OCI-LY7 (cell line): ENCODE data around the gene B3GAT3. TPM values are rescaled to one million over a fixed set of nuclear protein-coding genes. Genes with fewer than 3 reads are reported as not detected.
A peak's percentile ranks its signal among the peaks of the same experiment; 100 is the strongest.

Experiments used
- BruUV-seq: library from RNA; stranded (reverse); fragments of 400-500 nt; replicated peaks from 2 replicates; lab custom pipeline; 2021; lab: Mats Ljungman, UMichigan
- CTCF ChIA-PET: fragments of 300-600 bp; sonication (Branson Sonifier 250); formaldehyde crosslinking; loops from one replicate; lab custom pipeline; 2022; ENCODE audit warnings: antibody characterized with exemption; ENCODE audit not compliant: unreplicated experiment; lab: Charles Lee
- POLR2A ChIA-PET: fragments of 300-600 bp; sonication (Branson Sonifier 250); formaldehyde crosslinking; loops from one replicate; lab custom pipeline; 2022; ENCODE audit warnings: antibody characterized with exemption; lab: Charles Lee
- DNase-seq: peaks from one replicate; pipeline ENCODE4 v3.0.0-alpha.2; 2015; ENCODE audit warnings: low spot score
- H2AFZ ChIP-seq: fragments of 200-600 bp; sonication (generic), shearing (Covaris generic); 2 replicates; pipeline ENCODE4 v1.6.1; 2014; ENCODE audit warnings: mild to moderate bottlenecking, antibody characterized with exemption, low read length, moderate library complexity
- H3K27ac ChIP-seq: fragments of 200-600 bp; sonication (generic); 2 replicates; pipeline ENCODE4 v1.5.1; 2014; ENCODE audit warnings: mixed run types, low read depth, mild to moderate bottlenecking, moderate library complexity, low read length, inconsistent platforms; ENCODE audit not compliant: poor library complexity, severe bottlenecking
- H3K36me3 ChIP-seq: fragments of 200-600 bp; sonication (generic); 2 replicates; pipeline ENCODE4 v1.6.1; 2014; ENCODE audit warnings: mild to moderate bottlenecking, antibody characterized with exemption, low read length, moderate library complexity, mixed read lengths; ENCODE audit not compliant: insufficient read depth
- H3K4me1 ChIP-seq: fragments of 200-600 bp; sonication (generic); 2 replicates; pipeline ENCODE4 v1.5.1; 2014; ENCODE audit warnings: mild to moderate bottlenecking, low read length; ENCODE audit not compliant: insufficient read depth, poor library complexity, severe bottlenecking
- H3K4me2 ChIP-seq: fragments of 200-600 bp; sonication (generic); 2 replicates; pipeline ENCODE4 v1.6.1; 2014; ENCODE audit warnings: mild to moderate bottlenecking, low read length
- H3K4me3 ChIP-seq: fragments of 200-600 bp; sonication (generic); 2 replicates; pipeline ENCODE4 v1.5.1; 2014; ENCODE audit warnings: mild to moderate bottlenecking, low read depth, low read length; ENCODE audit not compliant: poor library complexity, severe bottlenecking
- H3K79me2 ChIP-seq: fragments of 200-600 bp; sonication (generic); 2 replicates; pipeline ENCODE4 v1.6.1; 2016; ENCODE audit warnings: low read depth, mild to moderate bottlenecking, low read length, moderate library complexity, mixed read lengths; ENCODE audit not compliant: insufficient read depth
- H3K9me2 ChIP-seq: fragments of 200-600 bp; sonication (generic); 2 replicates; pipeline ENCODE4 v1.6.1; 2016; ENCODE audit warnings: mild to moderate bottlenecking, low read length, mixed read lengths; ENCODE audit not compliant: insufficient read depth
- H3K9me3 ChIP-seq: fragments of 200-600 bp; sonication (generic); 2 replicates; pipeline ENCODE4 v1.6.1; 2014; ENCODE audit warnings: mild to moderate bottlenecking, mixed run types, low read length, mixed read lengths
- H4K20me1 ChIP-seq: fragments of 200-600 bp; sonication (generic); 2 replicates; pipeline ENCODE4 v1.6.1; 2014; ENCODE audit warnings: mild to moderate bottlenecking, antibody characterized with exemption, low read length, moderate library complexity, mixed read lengths; ENCODE audit not compliant: insufficient read depth
- CTCF ChIP-seq: fragments of 200-600 bp; sonication (generic); conservative IDR thresholded peaks from 2 replicates; pipeline ENCODE4 v1.5.1; 2014; ENCODE audit warnings: mild to moderate bottlenecking, antibody characterized with exemption, low read length, moderate library complexity, mixed read lengths
- EZH2phosphoT487 ChIP-seq: fragments of 200-600 bp; sonication (generic); IDR thresholded peaks from 2 replicates; pipeline ENCODE4 v1.6.1; 2018; ENCODE audit warnings: low read depth, borderline replicate concordance, mild to moderate bottlenecking, mixed run types, antibody characterized with exemption, low read length, moderate library complexity, mixed read lengths
- intact Hi-C: fragments of 100-400 bp; cut with micrococcal nuclease; formaldehyde crosslinking; loops from one replicate; pipeline ENCODE4 v1.10.0; 2022; ENCODE audit not compliant: unreplicated experiment
- total RNA-seq, 2 experiments: library from RNA; depleted of rRNA in 1 of 2; stranded (reverse); fragments of >200 nt in 1 of 2; shearing (Covaris generic) in 1 of 2; gene quantifications; 2 replicates each; pipeline ENCODE4 v1.2.3, GENCODE V29; 2014 to 2022

The B3GAT3 gene
- total RNA-seq, 2 experiments from 2014 or later = 71.3 to 74.3 TPM

- no peak for DNase-seq
- ChIA-PET POLR2A (interaction anchor here (0.6 to 1.2 kb wide), 5 partner anchors 10 to 57 kb away, joined by 3 to 9 read pairs (median 5); partner anchors contain the start of genes B3GAT3 and MTA2), CTCF (interaction anchor here (1.0 to 1.1 kb wide), 2 partner anchors 10 to 19 kb away, joined by 3 to 4 read pairs; partner anchors contain the start of gene MTA2)
- no TSS peak for BruUV-seq
- Histone ChIP-seq H3K9me3 (no peaks in the 10 kb centered on the region), H3K9me2 (no peaks in the 10 kb centered on the region), H3K79me2 (peaks cover 5% of the 10 kb centered on the region; the same call in 1 of the 2 replicates), H3K4me2 (peak overlapping the region; percentile 86), H3K4me1 (peaks cover 37% of the 10 kb centered on the region), H4K20me1 (no peaks in the 10 kb centered on the region), H3K27ac (peak overlapping the region; percentile 61), H2AFZ (no peak overlapping the region), H3K36me3 (peaks cover 17% of the 10 kb centered on the region), H3K4me3 (peak overlapping the region; percentile 71)
- intact Hi-C loops = no loop called here
- no peak for TF ChIP-seq EZH2phosphoT487
- TF ChIP-seq CTCF = no peak
These were observed 10.7 kb downstream of the B3GAT3 start for GRCh38 chr11:62610814-62611704.

GRCh38 chr11:62610403-62610802 lies 11.4 kb downstream of the B3GAT3 start:
- Histone ChIP-seq H3K4me2 (peak overlapping the region; percentile 86; the same call in 1 of the 2 replicates), H3K9me2 (no peaks in the 10 kb centered on the region), H3K27ac (no peak overlapping the region), H3K9me3 (no peaks in the 10 kb centered on the region), H3K36me3 (peaks cover 23% of the 10 kb centered on the region), H3K79me2 (peaks cover 5% of the 10 kb centered on the region; the same call in 1 of the 2 replicates), H3K4me3 (no peak overlapping the region), H2AFZ (no peak overlapping the region), H4K20me1 (no peaks in the 10 kb centered on the region), H3K4me1 (peaks cover 37% of the 10 kb centered on the region)
- no TSS peak for BruUV-seq
- POLR2A ChIA-PET = interaction anchor here (0.6 to 1.2 kb wide), 2 partner anchors 11 to 28 kb away, joined by 3 to 5 read pairs; partner anchors contain the start of gene B3GAT3
- TF ChIP-seq CTCF = no peak
- no peak for TF ChIP-seq EZH2phosphoT487
- CTCF ChIA-PET = interaction anchor here (1.0 kb wide), 1 partner anchor 9 kb away, joined by 4 read pairs; the partner anchor contains the start of gene MTA2
- intact Hi-C loops = no loop called here
- DNase-seq = no peak
